GM18498 (cell line): ENCODE results near the gene TAB2.
"Not testable (repeated sequence)": the region's sequence is repeated elsewhere in the genome, so short reads cannot be mapped to it uniquely, and the experiment has no call there.

ENCODE experiments used
- ATAC-seq: cut with Tn5 transposase; IDR thresholded peaks from one replicate; pipeline ENCODE4 v1.9.1; 2021; ENCODE audit warnings: mild to moderate bottlenecking, moderate library complexity; ENCODE audit not compliant: unreplicated experiment

TAB2 gene

GRCh38 chr6:149440735-149441671 lies 123.5 kb downstream of the TAB2 start:
- ATAC-seq = no peak

GRCh38 chr6:149441740-149442139 lies 124.2 kb downstream of the TAB2 start:
- ATAC-seq = no peak

GRCh38 chr6:149443411-149444181 lies 126.1 kb downstream of the TAB2 start:
- no peak for ATAC-seq

GRCh38 chr6:149444360-149445094 lies 127.0 kb downstream of the TAB2 start:
- ATAC-seq = not testable (repeated sequence)

GRCh38 chr6:149445095-149445466 lies 127.6 kb downstream of the TAB2 start:
- no peak for ATAC-seq

GRCh38 chr6:149445573-149445972 lies 128.1 kb downstream of the TAB2 start:
- ATAC-seq = no peak

GRCh38 chr6:149446791-149447376 lies 129.4 kb downstream of the TAB2 start:
- no peak for ATAC-seq

GRCh38 chr6:149448821-149449453 lies 131.4 kb downstream of the TAB2 start:
- ATAC-seq = no peak

GRCh38 chr6:149449831-149450678 lies 132.5 kb downstream of the TAB2 start:
- no peak for ATAC-seq

- no peak for ATAC-seq
Observed at GRCh38 chr6:149450679-149451375, 133.3 kb downstream of the TAB2 start.

GRCh38 chr6:149451376-149452036 lies 134.0 kb downstream of the TAB2 start:
- ATAC-seq = no peak

- ATAC-seq = no peak
Observed at GRCh38 chr6:149452037-149452939, 134.8 kb downstream of the TAB2 start.

GRCh38 chr6:149453597-149454345 lies 136.3 kb downstream of the TAB2 start:
- no peak for ATAC-seq

GRCh38 chr6:149454346-149454848 lies 136.9 kb downstream of the TAB2 start:
- ATAC-seq = no peak

GRCh38 chr6:149455031-149455732 lies 137.7 kb downstream of the TAB2 start:
- ATAC-seq = no peak
